Loucy (cell line): ENCODE measurements around the gene MICU1.

Experiments used
- H2AFZ ChIP-seq: fragments of 200-600 bp; sonication (generic); 2 replicates; pipeline ENCODE4 v1.6.0; 2016; ENCODE audit warnings: antibody characterized with exemption, mild to moderate bottlenecking, low read length, moderate library complexity
- H3F3A ChIP-seq: fragments of 200-600 bp; 2 replicates; pipeline ENCODE4 v1.6.0; 2016; ENCODE audit warnings: antibody characterized with exemption, low read depth, mild to moderate bottlenecking
- H3K27me3 ChIP-seq: fragments of 200-600 bp; sonication (generic); 2 replicates; pipeline ENCODE4 v1.6.1; 2014; ENCODE audit warnings: low read length, mild to moderate bottlenecking; ENCODE audit not compliant: insufficient read depth, poor library complexity, severe bottlenecking
- H3K36me3 ChIP-seq: fragments of 200-600 bp; sonication (generic); 2 replicates; pipeline ENCODE4 v1.6.1; 2016; ENCODE audit warnings: low read length; ENCODE audit not compliant: insufficient read depth
- H3K4me1 ChIP-seq: fragments of 200-600 bp; sonication (generic); 2 replicates; pipeline ENCODE4 v1.5.1; 2014; ENCODE audit warnings: low read length, mild to moderate bottlenecking; ENCODE audit not compliant: insufficient read depth, poor library complexity, severe bottlenecking
- H3K4me2 ChIP-seq: fragments of 200-600 bp; sonication (generic); 2 replicates; pipeline ENCODE4 v1.6.0; 2014; ENCODE audit warnings: antibody characterized with exemption, low read length, low read depth, mild to moderate bottlenecking; ENCODE audit not compliant: poor library complexity, severe bottlenecking
- H3K4me3 ChIP-seq: fragments of 200-600 bp; sonication (generic); 2 replicates; pipeline ENCODE4 v1.5.1; 2014; ENCODE audit warnings: low read length, mild to moderate bottlenecking, mixed read lengths; ENCODE audit not compliant: poor library complexity, severe bottlenecking
- H3K79me2 ChIP-seq: fragments of 200-600 bp; sonication (generic); 2 replicates; pipeline ENCODE4 v1.6.1; 2014; ENCODE audit warnings: low read length; ENCODE audit not compliant: insufficient read depth
- H3K9ac ChIP-seq: fragments of 200-600 bp; sonication (generic); 2 replicates; pipeline ENCODE4 v1.6.0; 2014; ENCODE audit warnings: mild to moderate bottlenecking, low read depth, low read length, moderate library complexity; ENCODE audit not compliant: poor library complexity, severe bottlenecking
- H3K9me2 ChIP-seq: fragments of 200-600 bp; sonication (generic); replicated peaks from 2 replicates; pipeline ENCODE4 v1.6.1; 2016; ENCODE audit warnings: low read depth, low read length, mixed read lengths
- H3K9me3 ChIP-seq: fragments of 200-600 bp; sonication (generic); 2 replicates; pipeline ENCODE4 v1.6.1; 2014; ENCODE audit warnings: mild to moderate bottlenecking, antibody characterized with exemption, low read length, low read depth; ENCODE audit not compliant: insufficient read depth
- H4K20me1 ChIP-seq: fragments of 200-600 bp; sonication (generic); 2 replicates; pipeline ENCODE4 v1.6.0; 2014; ENCODE audit warnings: antibody characterized with exemption, low read length, mild to moderate bottlenecking; ENCODE audit not compliant: insufficient read depth, poor library complexity, severe bottlenecking
- CTCF ChIP-seq: fragments of 200-600 bp; sonication (generic); conservative IDR thresholded peaks from 2 replicates; pipeline ENCODE4 v1.5.1; 2014; ENCODE audit warnings: mild to moderate bottlenecking, antibody characterized with exemption, low read length
- EZH2phosphoT487 ChIP-seq: fragments of 200-600 bp; IDR thresholded peaks from 2 replicates; pipeline ENCODE4 v1.6.1; 2018; ENCODE audit warnings: antibody characterized with exemption, mild to moderate bottlenecking, moderate library complexity, borderline replicate concordance

The MICU1 gene

GRCh38 chr10:72615970-72616369 lies 9.9 kb downstream of the MICU1 start:
- Histone ChIP-seq H3K36me3 (no peaks in the 10 kb centered on the region), H3F3A (no peaks in the 10 kb centered on the region), H3K27me3 (no peaks in the 10 kb centered on the region), H2AFZ (no peak overlapping the region), H3K9me3 (no peaks in the 10 kb centered on the region; the same call in 1 of the 2 replicates), H3K9me2 (no peaks in the 10 kb centered on the region), H3K4me3 (no peak overlapping the region), H3K4me2 (no peak overlapping the region), H3K4me1 (peaks cover 6% of the 10 kb centered on the region), H3K79me2 (peaks cover 12% of the 10 kb centered on the region), H4K20me1 (no peaks in the 10 kb centered on the region), H3K9ac (no peak overlapping the region)
- TF ChIP-seq EZH2phosphoT487 (no peak), CTCF (no peak)

GRCh38 chr10:72612203-72612826 lies 13.6 kb downstream of the MICU1 start:
- no peaks in the 10 kb centered on the region for H4K20me1 ChIP-seq
- H3K4me2 ChIP-seq: no peak overlapping the region
- no peaks in the 10 kb centered on the region; the same call in 1 of the 2 replicates for H3K9me3 ChIP-seq
- H3K27me3 ChIP-seq: no peaks in the 10 kb centered on the region
- peaks cover 19% of the 10 kb centered on the region for H3K79me2 ChIP-seq
- H3K9ac ChIP-seq: no peak overlapping the region
- H2AFZ ChIP-seq: no peak overlapping the region
- no peak overlapping the region for H3K4me3 ChIP-seq
- H3K4me1 ChIP-seq: peaks cover 6% of the 10 kb centered on the region
- TF ChIP-seq EZH2phosphoT487 (no peak), CTCF (no peak)
- no peaks in the 10 kb centered on the region for H3F3A ChIP-seq
- no peaks in the 10 kb centered on the region for H3K9me2 ChIP-seq
- no peaks in the 10 kb centered on the region for H3K36me3 ChIP-seq

GRCh38 chr10:72611783-72612182 lies 14.1 kb downstream of the MICU1 start:
- H3F3A ChIP-seq: no peaks in the 10 kb centered on the region
- no peak overlapping the region for H3K4me2 ChIP-seq
- no peak overlapping the region for H3K9ac ChIP-seq
- H3K79me2 ChIP-seq: peaks cover 19% of the 10 kb centered on the region
- H3K9me2 ChIP-seq: no peaks in the 10 kb centered on the region
- H3K4me3 ChIP-seq: no peak overlapping the region
- H3K27me3 ChIP-seq: no peaks in the 10 kb centered on the region
- no peaks in the 10 kb centered on the region for H4K20me1 ChIP-seq
- peaks cover 6% of the 10 kb centered on the region for H3K4me1 ChIP-seq
- no peaks in the 10 kb centered on the region for H3K36me3 ChIP-seq
- no peak overlapping the region for H2AFZ ChIP-seq
- H3K9me3 ChIP-seq: no peaks in the 10 kb centered on the region; the same call in 1 of the 2 replicates
- TF ChIP-seq EZH2phosphoT487 (no peak), CTCF (no peak)
